GM10847 (cell line): Measurements from ENCODE around the gene ME1.

ENCODE experiments used
- POLR2A ChIP-seq: IDR thresholded peaks from 2 replicates; pipeline ENCODE4 v1.6.1; 2011; ENCODE audit not compliant: insufficient read length; ENCODE audit errors: extremely low read depth

The ME1 gene

GRCh38 chr6:83381949-83382348 lies 48.9 kb downstream of the ME1 start:
- no peak for TF ChIP-seq POLR2A

DNA sequence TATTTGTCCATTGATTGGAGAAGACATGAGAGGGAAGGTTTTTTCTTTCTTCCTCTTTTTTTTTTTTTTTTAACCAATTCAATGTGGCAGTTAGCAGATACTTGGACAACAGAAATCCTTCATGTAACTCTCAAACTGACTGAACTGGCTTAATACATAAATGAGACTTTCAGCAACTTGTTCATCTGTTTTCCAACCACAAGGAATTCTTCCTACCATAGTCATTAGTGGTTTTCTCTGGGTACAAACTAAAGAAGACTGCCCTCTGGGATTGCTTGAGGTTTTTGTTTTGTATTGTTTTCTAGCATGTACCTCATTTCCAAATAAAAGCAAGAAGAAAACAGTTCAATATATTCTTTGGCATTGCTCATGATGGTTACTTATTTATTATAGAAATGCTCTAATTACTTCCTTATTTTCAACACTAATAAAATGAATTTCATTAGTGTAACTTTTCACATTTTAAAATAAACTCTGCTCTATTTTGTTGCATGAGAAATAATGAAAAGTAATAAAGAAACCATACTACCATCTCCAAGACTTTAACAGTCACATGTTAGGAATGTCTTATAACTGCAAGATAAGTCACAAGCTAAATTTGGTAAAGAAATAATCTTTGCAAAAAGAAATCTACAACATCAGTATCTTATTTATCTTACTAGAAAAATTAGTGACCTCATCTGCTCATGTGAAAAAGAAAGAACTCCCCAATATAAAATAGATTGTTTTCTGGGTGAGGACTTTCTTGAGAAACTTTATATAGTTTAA lies 52.0 kb downstream of the ME1 start:
- TF ChIP-seq POLR2A = no peak

GRCh38 chr6:83371423-83371822 lies 59.4 kb downstream of the ME1 start:
- no peak for TF ChIP-seq POLR2A

DNA sequence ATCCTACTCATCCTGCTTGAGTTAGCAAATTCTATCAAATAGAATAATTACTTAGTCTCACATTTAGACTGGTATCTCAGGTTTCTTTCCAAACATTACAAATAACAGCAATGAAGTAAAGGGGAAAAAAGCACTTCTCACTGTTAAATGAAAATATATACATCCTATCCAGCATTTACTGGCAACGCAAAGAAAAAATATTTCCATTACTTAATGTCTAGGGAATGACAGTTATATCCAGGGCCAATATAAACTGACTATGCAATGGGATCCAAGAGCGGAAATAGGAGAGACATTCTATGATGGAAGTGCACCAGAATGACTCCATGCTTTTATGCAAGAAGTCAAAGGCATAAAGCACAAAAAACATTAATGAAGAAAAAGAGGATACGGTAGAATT lies 60.3 kb downstream of the ME1 start:
- no peak for TF ChIP-seq POLR2A

GRCh38 chr6:83369692-83370091 lies 61.2 kb downstream of the ME1 start:
- no peak for TF ChIP-seq POLR2A

GRCh38 chr6:83368577-83368976 lies 62.3 kb downstream of the ME1 start:
- TF ChIP-seq POLR2A = no peak

DNA sequence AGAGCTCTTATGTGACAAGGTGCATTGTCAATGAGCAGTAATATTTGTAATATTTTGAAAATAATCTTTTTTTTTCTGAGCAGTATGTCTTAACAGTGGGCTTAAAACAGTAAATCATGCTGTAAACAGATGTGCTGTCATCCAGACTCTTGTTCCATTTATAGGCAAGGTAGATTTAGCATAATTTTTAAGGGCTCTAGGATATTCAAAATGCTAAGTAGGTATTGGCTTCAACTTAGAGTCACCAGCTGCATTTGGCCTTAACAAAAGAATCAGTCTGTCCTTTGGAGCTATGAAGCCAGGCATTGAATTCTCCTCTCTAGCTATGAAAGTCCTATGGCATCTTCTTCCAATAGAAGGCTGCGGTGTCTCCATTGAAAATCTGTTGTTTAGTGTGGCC lies 63.7 kb downstream of the ME1 start:
- no peak for TF ChIP-seq POLR2A

DNA sequence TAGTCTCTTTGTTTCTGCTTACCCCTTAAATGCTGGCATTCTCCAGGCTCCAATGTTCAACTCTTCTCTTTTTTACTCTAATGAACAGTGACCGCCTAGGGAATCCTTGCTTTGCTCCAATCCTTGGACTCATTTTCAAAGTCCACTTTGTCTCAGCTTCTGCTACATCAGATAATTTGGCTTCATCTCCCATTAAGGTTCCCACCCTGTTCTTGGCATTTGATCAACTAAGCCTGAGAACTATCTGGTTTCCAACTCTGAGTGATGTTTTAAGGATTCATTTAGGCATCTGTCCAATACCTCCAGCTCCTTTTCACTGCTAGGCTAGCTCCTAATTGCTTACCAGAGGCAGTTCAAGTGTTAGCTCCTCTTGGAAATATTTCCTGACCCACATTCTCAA lies 64.9 kb downstream of the ME1 start:
- no peak for TF ChIP-seq POLR2A

GRCh38 chr6:83359638-83360037 lies 71.2 kb downstream of the ME1 start:
- TF ChIP-seq POLR2A = no peak

DNA sequence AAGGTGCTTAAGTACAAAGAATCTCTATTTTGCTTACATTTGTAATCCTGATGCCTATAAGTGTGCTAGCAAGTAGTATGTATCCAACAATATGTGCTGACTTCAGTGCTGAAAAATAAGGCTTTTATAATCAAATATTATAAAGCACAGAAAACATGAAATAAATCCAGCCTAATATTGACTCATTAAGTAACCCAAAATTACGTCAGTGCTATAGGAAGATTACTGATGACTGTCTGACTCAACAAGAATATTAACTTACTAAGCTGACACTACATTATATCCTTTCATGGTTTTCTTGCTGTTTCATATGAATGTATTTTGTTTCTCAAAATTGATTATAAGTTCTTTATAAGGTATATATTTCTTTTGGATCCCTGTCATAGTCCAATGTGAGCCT lies 76.1 kb downstream of the ME1 start:
- no peak for TF ChIP-seq POLR2A

- TF ChIP-seq POLR2A = no peak
Observed at GRCh38 chr6:83352424-83353061, 78.3 kb downstream of the ME1 start.

DNA sequence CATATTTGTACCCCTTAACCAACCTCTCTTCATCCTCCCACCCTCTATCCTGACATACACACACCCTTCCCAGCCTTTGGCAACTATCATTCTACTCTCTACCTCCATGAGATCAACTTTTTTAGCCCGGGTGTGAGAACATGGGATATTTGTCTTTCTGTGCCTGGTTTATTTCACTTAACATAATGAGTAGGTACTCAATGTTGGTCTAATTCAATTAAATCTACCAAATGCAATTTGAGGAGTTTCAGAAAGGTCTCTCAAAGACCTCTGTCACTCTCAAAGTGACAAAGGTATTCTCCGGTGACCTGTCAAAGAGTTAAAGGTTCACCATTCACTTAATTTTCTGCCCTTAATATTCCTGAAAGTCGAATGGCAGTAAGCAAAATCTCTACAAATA lies 87.7 kb downstream of the ME1 start:
- TF ChIP-seq POLR2A = no peak

- TF ChIP-seq POLR2A = no peak
Observed at GRCh38 chr6:83341765-83342164, 89.1 kb downstream of the ME1 start.

DNA sequence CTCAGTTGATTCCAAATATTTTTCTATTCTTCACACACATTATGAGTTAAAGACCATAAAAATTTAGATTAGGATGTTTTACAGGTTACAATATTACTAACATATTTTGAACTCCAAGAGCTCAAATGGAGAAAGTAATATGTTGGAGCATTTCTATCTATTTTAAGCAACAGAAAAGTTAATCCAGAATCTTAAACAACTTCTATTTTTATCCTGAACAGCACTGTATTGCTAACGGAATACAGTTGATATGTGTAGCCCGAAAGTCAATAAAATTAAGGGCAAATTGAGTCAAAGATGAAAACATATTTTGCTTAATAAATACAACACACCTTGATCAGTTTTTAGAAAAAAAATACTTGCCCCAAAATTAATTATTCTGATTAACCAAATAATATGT lies 97.4 kb downstream of the ME1 start:
- no peak for TF ChIP-seq POLR2A

DNA sequence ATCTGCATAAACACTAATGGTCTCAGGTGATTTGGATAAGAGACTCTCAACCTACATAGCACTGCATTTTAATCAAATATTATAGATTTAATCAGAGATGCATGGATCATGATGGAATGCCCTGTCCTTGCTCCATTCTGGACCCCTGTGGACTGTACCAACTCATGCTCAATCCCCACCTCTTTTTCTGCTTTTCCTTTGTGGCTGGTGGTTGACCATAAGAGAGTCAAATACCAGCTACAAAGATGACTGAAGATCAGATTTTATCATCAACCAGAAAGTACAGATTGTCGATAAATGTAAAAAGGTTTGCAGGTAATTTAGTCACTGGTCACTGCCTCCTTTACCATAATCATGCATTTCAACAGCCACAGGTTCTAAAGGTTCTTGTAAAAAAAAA lies 116.2 kb downstream of the ME1 start:
- TF ChIP-seq POLR2A = no peak

- no peak for TF ChIP-seq POLR2A
Observed at GRCh38 chr6:83313882-83314281, 117.0 kb downstream of the ME1 start.

DNA sequence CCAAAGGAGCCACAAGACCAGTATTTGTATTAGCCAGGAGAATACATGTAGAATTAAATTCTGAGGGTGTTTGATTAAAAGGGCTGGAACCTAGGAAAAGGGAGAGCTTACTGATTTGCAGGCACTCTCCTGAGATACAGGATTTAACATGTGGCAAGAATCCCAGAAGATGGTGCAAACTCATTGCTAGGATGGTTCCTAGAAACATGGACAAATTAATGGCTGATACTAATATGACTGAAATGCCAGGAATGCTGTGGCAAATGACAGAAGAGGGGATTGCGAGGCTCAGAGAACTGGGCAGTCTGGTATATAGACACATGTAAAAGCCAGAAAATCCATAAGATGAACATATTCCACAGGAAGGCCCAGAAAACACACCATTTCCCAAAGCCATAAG lies 119.6 kb downstream of the ME1 start:
- no peak for TF ChIP-seq POLR2A

DNA sequence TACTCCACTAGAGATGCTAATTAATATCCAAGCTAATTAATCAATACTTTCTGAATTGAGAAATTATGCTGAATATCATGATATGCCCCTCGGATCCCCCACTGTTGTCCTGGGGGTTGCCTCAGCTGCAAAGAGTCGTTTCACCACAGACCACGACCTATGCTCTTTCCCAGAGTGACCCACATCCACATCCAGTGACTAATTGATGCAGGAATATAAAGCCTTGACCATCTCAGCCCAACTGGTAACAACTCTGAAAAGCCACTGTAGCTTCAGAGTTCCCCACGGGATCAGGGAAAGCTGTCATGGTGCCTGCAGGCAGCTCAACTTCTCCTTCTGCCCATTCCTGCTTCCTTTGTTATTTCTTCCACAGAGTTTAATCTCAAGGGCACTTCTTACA lies 120.8 kb downstream of the ME1 start:
- TF ChIP-seq POLR2A = no peak

GRCh38 chr6:83309344-83309743 lies 121.5 kb downstream of the ME1 start:
- TF ChIP-seq POLR2A = no peak
